NCI-H2171 treated with DMSO at 0.1 percent for 48 hours (cell line): ENCODE measurements around the gene ZNF468.
"Not testable (repeated sequence)": the region's sequence is repeated elsewhere in the genome, so short reads cannot be mapped to it uniquely, and the experiment has no call there.

ENCODE experiments used
- DNase-seq: peaks from one replicate; lab custom pipeline; 2025; lab: John Stamatoyannopoulos, UW

ZNF468 gene

GRCh38 chr19:52825765-52826164, 31.7 kb downstream of the ZNF468 start:
- DNase-seq, result no peak

GRCh38 chr19:52823676-52824075, 33.7 kb downstream of the ZNF468 start:
- DNase-seq, result no peak

DNA sequence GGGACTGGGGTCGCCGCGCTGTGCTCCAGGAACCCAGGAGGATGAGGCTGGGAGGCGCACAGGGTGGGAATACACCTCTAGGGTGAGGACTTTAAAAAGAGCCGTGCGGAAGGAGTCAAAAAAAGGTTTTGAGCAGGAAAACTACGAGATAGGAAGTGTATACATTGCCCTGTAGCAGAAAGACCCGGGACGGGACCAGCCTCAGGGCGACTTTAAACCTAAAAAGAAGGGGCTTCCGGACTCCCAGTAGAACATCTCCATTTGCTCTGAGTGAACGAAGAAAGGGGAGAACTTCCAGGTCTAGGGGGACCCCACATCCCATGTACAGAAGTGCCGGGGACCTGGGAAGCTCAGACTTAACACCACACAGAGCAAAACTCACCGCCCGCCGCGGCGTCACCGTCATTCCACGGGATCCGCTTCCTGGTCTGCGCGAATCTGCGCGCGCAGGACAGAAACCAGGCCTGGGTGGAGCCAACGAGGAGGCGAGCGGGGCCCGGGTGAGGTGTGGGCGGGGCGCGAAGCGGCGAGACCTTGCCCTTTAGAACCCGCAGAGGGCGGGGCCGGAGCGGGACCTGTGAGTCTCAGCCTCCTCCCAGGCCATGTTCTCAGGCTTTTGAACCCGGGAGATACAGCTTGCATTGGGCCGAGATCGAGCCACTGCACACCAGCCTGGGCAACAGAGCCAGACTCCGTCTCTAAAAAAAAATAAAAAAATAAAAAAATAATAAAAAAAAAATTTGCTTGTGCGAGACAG, 36.0 kb downstream of the ZNF468 start, which contains the start of gene ZNF28:
Gene ZNF28, minus strand, starts transcription at position 430 of the 757 bp plus-strand sequence. CDS start 3,675 bp downstream, outside the sequence.
- peak; percentile 52 for DNase-seq

DNA sequence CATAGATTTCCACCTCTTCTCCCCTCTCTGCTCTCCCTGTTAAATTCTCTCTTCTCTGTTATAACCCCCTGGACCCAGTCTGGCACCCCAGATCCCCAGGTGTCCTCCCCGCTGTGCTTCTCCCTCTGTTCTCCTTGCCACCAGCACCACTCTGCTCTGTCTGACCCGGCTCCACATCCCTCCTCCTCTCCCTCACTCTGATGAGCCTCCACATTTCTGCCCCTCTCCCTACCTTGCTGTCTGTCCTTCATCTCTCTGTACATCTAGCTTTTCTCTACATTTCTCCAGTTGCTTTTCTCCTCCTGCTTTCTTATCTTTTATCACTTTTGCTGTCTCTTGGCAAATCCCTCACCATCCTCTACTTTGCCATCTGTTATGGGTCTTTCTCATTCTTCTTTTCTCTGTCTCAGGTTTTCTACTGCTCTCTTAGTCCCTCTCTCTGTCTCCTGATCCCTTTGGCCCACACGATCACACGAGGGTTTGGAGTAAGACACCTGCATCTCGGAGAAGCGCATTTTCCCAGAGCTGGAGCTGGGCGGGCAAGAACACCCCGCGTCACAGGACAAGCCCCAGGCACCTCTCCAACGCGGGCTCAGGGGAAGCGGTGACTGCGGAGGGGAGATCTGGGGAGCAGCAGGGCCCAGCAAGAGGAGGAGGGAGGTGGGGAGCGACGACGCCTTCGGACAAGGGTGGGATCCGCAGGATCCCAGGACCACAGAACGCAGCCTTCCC, 36.8 kb downstream of the ZNF468 start:
- peak; percentile 5 for DNase-seq

DNA sequence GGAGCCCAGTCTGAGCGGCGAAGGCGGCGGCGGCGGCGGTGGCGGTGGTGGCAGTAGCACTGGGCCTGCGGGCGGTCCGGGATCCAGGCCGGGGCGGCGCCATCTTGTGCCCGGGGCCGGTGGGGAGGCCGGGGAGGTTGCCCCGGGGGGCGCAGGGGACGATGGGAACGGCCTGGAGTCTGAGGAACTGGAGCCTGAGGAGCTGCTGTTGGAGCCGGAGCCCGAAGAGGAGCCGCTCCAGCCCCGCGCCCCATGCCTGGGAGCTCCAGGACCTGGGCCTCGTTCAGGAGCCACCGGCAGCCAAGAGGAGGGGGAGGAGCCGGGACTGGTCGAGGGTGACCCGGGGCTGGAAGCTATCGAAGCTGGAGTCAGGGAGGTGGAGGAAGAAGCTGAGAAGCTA, 47.6 kb downstream of the ZNF468 start:
- no peak for DNase-seq

DNA sequence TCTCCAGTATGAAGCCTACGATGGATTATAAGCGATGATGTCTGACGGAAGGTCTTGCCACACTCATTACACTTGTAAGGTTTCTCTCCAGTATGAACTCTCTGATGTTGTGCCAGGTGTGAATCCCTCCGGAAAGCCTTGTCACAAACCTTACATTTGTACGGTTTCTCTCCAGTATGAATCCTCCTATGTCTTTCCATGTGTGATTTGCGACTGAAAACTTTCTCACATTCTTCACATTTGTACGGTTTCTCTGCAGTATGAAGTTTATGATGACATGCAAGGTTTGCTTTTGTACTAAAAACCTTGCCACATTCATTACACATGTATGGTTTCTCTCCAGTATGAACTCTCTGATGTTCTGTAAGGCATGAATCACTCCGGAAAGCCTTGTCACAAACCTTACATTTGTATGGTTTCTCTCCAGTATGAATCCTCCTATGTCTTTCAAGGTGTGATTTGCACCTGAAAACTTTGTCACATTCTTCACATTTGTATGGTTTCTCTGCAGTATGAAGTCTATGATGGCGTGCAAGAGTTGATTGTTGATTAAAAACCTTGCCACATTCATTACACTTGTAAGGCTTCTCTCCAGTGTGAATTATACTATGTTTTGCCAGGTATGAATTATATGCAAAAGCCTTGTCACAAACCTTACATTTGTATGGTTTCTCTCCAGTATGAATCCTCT, 57.3 kb downstream of the ZNF468 start:
- DNase-seq, result not testable (repeated sequence)

DNA sequence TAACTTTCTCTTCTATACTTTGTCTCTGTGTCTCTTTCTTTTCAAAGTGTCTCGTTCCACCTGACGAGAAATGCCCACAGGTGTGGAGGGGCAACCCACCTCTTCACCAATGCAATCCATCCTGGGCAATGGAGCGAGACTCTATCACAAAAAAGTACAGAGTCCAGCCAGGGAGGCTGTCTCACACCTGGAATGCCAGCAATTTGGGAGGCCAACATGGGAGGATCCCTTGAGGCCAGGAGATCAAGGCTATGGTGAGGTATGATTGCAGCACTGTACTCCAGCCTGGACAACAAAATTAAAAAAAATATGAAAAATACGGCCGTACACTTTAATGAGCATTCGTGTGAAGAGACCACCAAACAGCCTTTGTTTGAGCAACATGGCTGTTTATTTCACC, 68.0 kb downstream of the ZNF468 start:
- no peak for DNase-seq
